DOHH2 (cell line): Measurements from ENCODE around the gene TEX54.

Experiments used
- CTCF ChIP-seq: fragments of 200-600 bp; sonication (generic); IDR thresholded peaks from one replicate; pipeline ENCODE4 v1.5.1; 2014; ENCODE audit warnings: antibody characterized with exemption, mild to moderate bottlenecking, low read depth, low read length; ENCODE audit not compliant: poor library complexity, severe bottlenecking
- EZH2phosphoT487 ChIP-seq: fragments of 200-600 bp; sonication (generic); IDR thresholded peaks from 2 replicates; pipeline ENCODE4 v1.6.1; 2017; ENCODE audit warnings: borderline replicate concordance, mild to moderate bottlenecking, antibody characterized with exemption, low read length, moderate library complexity, mixed read lengths

- TF ChIP-seq CTCF (no peak), EZH2phosphoT487 (no peak)
Observed at GRCh38 chr11:62881579-62882430, 49.2 kb upstream of the TEX54 start.
